Trophoblast cell (in vitro differentiated cells and primary cell): Measurements from ENCODE around the gene NBDY.
"Not testable (repeated sequence)": the region's sequence is repeated elsewhere in the genome, so short reads cannot be mapped to it uniquely, and the experiment has no call there.

Source experiments
- DNase-seq, 2 donors: peaks; one replicate each; pipeline ENCODE4 v3.0.0-alpha.2; 2016
- H2AFZ ChIP-seq: 2 replicates; pipeline ENCODE4 v1.6.1; 2013; ENCODE audit warnings: low read length, moderate library complexity, mild to moderate bottlenecking; ENCODE audit not compliant: insufficient read depth, poor library complexity
- H2AK5ac ChIP-seq: 2 replicates; pipeline ENCODE4 v1.6.1; 2013; ENCODE audit warnings: mild to moderate bottlenecking, low read length
- H2BK120ac ChIP-seq: 2 replicates; pipeline ENCODE4 v1.6.1; 2013; ENCODE audit warnings: low read length, mild to moderate bottlenecking, moderate library complexity; ENCODE audit not compliant: insufficient read depth, poor library complexity
- H2BK12ac ChIP-seq: 2 replicates; pipeline ENCODE4 v1.6.1; 2013; ENCODE audit warnings: mild to moderate bottlenecking, low read length, moderate library complexity
- H2BK5ac ChIP-seq: 2 replicates; pipeline ENCODE4 v1.6.1; 2013; ENCODE audit warnings: low read length, low read depth, moderate library complexity, mild to moderate bottlenecking; ENCODE audit not compliant: poor library complexity
- H3K14ac ChIP-seq: 2 replicates; pipeline ENCODE4 v1.6.1; 2013; ENCODE audit warnings: mild to moderate bottlenecking, low read length
- H3K18ac ChIP-seq: 2 replicates; pipeline ENCODE4 v1.6.1; 2013; ENCODE audit warnings: mild to moderate bottlenecking, low read length
- H3K23ac ChIP-seq: 2 replicates; pipeline ENCODE4 v1.6.1; 2013; ENCODE audit warnings: low read length
- H3K27ac ChIP-seq: 2 replicates; pipeline ENCODE4 v1.5.1; 2013; ENCODE audit warnings: low read depth, mild to moderate bottlenecking, inconsistent platforms, low read length, moderate library complexity
- H3K27me3 ChIP-seq: 2 replicates; pipeline ENCODE4 v1.6.1; 2013; ENCODE audit warnings: inconsistent platforms, mild to moderate bottlenecking, low read length, moderate library complexity; ENCODE audit not compliant: insufficient read depth
- H3K36me3 ChIP-seq, 2 experiments: 1 replicate in 1 of 2; 2 replicates in 1 of 2; pipeline ENCODE4 v1.6.1; 2013; ENCODE audit warnings: low read length in 2 of 2, mild to moderate bottlenecking in 2 of 2, moderate library complexity in 1 of 2; ENCODE audit not compliant: insufficient read depth in 2 of 2, control insufficient read depth in 1 of 2
- H3K4ac ChIP-seq: 2 replicates; pipeline ENCODE4 v1.6.1; 2013; ENCODE audit warnings: low read depth, mild to moderate bottlenecking, low read length, moderate library complexity
- H3K4me1 ChIP-seq, 2 experiments: 1 replicate in 1 of 2; 2 replicates in 1 of 2; pipeline ENCODE4 v1.6.1; 2013; ENCODE audit warnings: low read length in 2 of 2, mild to moderate bottlenecking in 2 of 2, moderate library complexity in 1 of 2; ENCODE audit not compliant: insufficient read depth in 2 of 2, control insufficient read depth in 1 of 2
- H3K4me2 ChIP-seq: 2 replicates; pipeline ENCODE4 v1.6.1; 2013; ENCODE audit warnings: inconsistent platforms, mild to moderate bottlenecking, low read length, moderate library complexity
- H3K4me3 ChIP-seq: 2 replicates; pipeline ENCODE4 v1.5.1; 2013; ENCODE audit warnings: mild to moderate bottlenecking, low read depth, low read length, inconsistent platforms
- H3K79me1 ChIP-seq: one replicate; pipeline ENCODE4 v1.6.1; 2013; ENCODE audit warnings: low read length
- H3K79me2 ChIP-seq: 2 replicates; pipeline ENCODE4 v1.6.1; 2013; ENCODE audit warnings: low read length, mild to moderate bottlenecking; ENCODE audit not compliant: control insufficient read depth, insufficient read depth, poor library complexity
- H3K9ac ChIP-seq: 2 replicates; pipeline ENCODE4 v1.6.1; 2013; ENCODE audit warnings: mild to moderate bottlenecking, low read length
- H3K9me3 ChIP-seq: 2 replicates; pipeline ENCODE4 v1.6.1; 2013; ENCODE audit warnings: low read depth, mild to moderate bottlenecking, control low read depth, inconsistent platforms, low read length; ENCODE audit not compliant: insufficient read depth
- H4K12ac ChIP-seq: 2 replicates; pipeline ENCODE4 v1.6.1; 2013; ENCODE audit warnings: low read depth, mild to moderate bottlenecking, low read length, moderate library complexity
- H4K8ac ChIP-seq: 2 replicates; pipeline ENCODE4 v1.6.1; 2013; ENCODE audit warnings: low read depth, mild to moderate bottlenecking, low read length, moderate library complexity
- H4K91ac ChIP-seq: one replicate; pipeline ENCODE4 v1.6.1; 2013; ENCODE audit warnings: low read depth, mild to moderate bottlenecking, low read length, moderate library complexity
- WGBS: extraction: QIAGEN DNeasy Blood & Tissue Kit; methylation state at CpG from one replicate; pipeline ENCODE4 v1.1.7; 2013; ENCODE audit warnings: missing lambda C conversion rate; ENCODE audit not compliant: insufficient read length, insufficient coverage; ENCODE audit errors: extremely low coverage; 5-methylcytosine and 5-hydroxymethylcytosine counted together

Gene NBDY

GRCh38 chrX:56773522-56774060 lies 44.5 kb downstream of the NBDY start:
- H3K79me1 ChIP-seq, H3K9me3 ChIP-seq, H3K9ac ChIP-seq, H2AK5ac ChIP-seq, H2BK5ac ChIP-seq, H4K8ac ChIP-seq, H3K27ac ChIP-seq, DNase-seq, H3K4me1 ChIP-seq, H4K12ac ChIP-seq, H4K91ac ChIP-seq, H3K23ac ChIP-seq, H3K14ac ChIP-seq, H3K27me3 ChIP-seq, H2BK120ac ChIP-seq, H2AFZ ChIP-seq, H3K4ac ChIP-seq, H3K36me3 ChIP-seq, H3K4me2 ChIP-seq, H3K18ac ChIP-seq, H2BK12ac ChIP-seq, H3K4me3 ChIP-seq, H3K79me2 ChIP-seq: not testable (repeated sequence)
- no CpG with 5 or more reads among the region's 24 CpGs for WGBS

- H2AK5ac ChIP-seq, H4K91ac ChIP-seq, H2BK5ac ChIP-seq, H3K4me2 ChIP-seq, H4K8ac ChIP-seq, H3K4ac ChIP-seq, H3K14ac ChIP-seq, DNase-seq, H4K12ac ChIP-seq, H3K9ac ChIP-seq, H3K27me3 ChIP-seq, H2BK12ac ChIP-seq, H2AFZ ChIP-seq, H3K4me1 ChIP-seq, H3K9me3 ChIP-seq, H3K23ac ChIP-seq, H2BK120ac ChIP-seq, H3K18ac ChIP-seq, H3K36me3 ChIP-seq, H3K79me2 ChIP-seq, H3K4me3 ChIP-seq, H3K27ac ChIP-seq, H3K79me1 ChIP-seq: not testable (repeated sequence)
- no CpG with 5 or more reads among the region's 32 CpGs for WGBS
Measured at GRCh38 chrX:56778099-56778923, 49.3 kb downstream of the NBDY start.

- DNase-seq, H2BK120ac ChIP-seq, H3K4me2 ChIP-seq, H3K18ac ChIP-seq, H3K23ac ChIP-seq, H3K27me3 ChIP-seq, H2BK5ac ChIP-seq, H3K4me3 ChIP-seq, H3K14ac ChIP-seq, H4K8ac ChIP-seq, H3K79me2 ChIP-seq, H3K4ac ChIP-seq, H2AK5ac ChIP-seq, H3K79me1 ChIP-seq, H3K9ac ChIP-seq, H3K9me3 ChIP-seq, H3K27ac ChIP-seq, H4K12ac ChIP-seq, H2AFZ ChIP-seq, H4K91ac ChIP-seq, H2BK12ac ChIP-seq: not testable (repeated sequence)
- peaks cover 9 to 13% of the 10 kb centered on the region in 2 experiments for H3K4me1 ChIP-seq
- no CpG with 5 or more reads among the region's 24 CpGs for WGBS
- peaks cover 0 to 12% of the 10 kb centered on the region in 2 experiments for H3K36me3 ChIP-seq
Measured at GRCh38 chrX:56778924-56779468, 50.0 kb downstream of the NBDY start.

GRCh38 chrX:56780681-56781649 lies 51.9 kb downstream of the NBDY start:
- not testable (repeated sequence) for H3K4me3 ChIP-seq, H3K18ac ChIP-seq, H3K23ac ChIP-seq, H4K12ac ChIP-seq, H3K9ac ChIP-seq, H3K4me2 ChIP-seq, H3K4ac ChIP-seq, DNase-seq, H3K27me3 ChIP-seq, H2AK5ac ChIP-seq, H4K91ac ChIP-seq, H3K14ac ChIP-seq, H2BK120ac ChIP-seq, H2AFZ ChIP-seq, H3K79me2 ChIP-seq, H3K79me1 ChIP-seq, H2BK12ac ChIP-seq, H4K8ac ChIP-seq, H3K9me3 ChIP-seq
- Histone ChIP-seq H3K4me1 (peaks cover 15 to 16% of the 10 kb centered on the region in 2 experiments), H3K36me3 (peaks cover 0 to 12% of the 10 kb centered on the region in 2 experiments), H2BK5ac (peak overlapping the region; percentile 2), H3K27ac (peak overlapping the region; percentile 71)
- no CpG with 5 or more reads among the region's 22 CpGs for WGBS
